Measurements from ENCODE around the gene PRSS2. TPM values are rescaled to one million over a fixed set of nuclear protein-coding genes. Genes with fewer than 3 reads are reported as not detected.

PRSS2 gene
- total RNA-seq (2022; extraction: Qiagen RNA extraction) = not detected in 5 replicates

DNA sequence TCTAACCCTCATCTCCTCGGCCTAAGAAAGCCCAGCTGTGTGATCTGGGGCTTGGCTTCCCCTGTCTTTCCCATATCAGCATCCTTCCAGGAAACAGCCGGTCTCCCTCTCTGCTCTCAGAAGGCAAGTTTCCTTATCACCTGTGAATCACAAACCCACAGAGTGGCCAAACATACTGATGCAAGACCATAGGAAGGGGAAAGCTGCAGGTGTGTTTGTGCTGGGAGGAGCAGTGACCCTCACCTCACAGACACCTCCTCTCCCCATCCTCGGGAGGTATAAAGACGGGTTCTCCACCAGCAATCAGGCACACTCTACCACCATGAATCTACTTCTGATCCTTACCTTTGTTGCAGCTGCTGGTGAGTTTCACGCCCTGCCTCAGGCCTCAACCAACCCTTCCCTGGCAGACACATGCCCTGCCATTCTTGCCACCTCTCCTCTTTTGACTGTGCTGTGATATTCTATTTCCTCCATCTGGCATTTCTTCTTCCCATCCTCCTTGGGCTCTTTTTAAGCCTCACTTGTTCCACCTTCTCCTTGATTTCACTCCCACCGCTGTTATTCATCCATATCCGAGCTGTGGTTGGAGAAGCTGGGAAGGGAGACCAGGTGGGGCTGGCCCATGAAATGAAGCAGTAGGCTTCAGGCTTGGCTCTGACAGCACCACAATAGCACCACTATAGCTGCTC lies at the start of gene PRSS2:
PRSS2 (plus strand) TSS at position 310 of the 692 bp plus-strand sequence; CDS start at position 323, 13 bp downstream.

DNA sequence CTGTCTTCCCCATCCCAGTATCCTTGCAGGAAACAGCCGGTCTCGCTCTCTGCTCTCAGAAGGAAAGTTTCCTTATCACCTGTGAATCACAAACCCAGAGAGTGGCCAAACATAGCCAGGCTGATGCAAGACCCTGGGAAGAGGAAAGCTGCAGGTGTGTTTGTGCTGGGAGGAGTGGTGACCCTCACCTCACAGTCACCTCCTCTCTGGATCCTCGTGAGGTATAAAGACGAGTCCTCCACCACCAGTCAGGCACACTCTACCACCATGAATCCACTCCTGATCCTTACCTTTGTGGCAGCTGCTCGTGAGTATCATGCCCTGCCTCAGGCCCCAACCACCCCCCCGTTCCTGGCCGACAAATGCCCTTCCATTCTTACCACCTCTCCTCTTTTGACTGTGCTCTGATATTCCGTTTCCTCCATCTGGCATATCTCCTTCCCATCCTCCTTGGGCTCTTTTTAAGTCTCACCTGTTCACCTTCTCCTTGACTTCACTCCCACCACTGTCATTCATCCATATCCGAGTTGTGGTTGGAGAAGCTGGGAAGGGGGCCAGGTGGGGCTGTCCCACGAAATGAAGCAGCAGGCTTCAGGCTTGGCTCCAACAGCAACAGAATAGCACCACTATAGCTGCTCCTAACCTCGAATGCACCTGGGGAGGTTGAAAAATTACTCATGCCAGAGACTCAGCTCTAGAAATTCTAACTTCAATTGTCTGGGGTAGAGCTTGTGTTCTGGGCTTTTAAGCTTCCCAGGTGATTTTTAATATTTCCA lies 21.4 kb upstream of the PRSS2 start, which contains the start of gene PRSS1:
PRSS1 (plus strand) TSS at position 255 of the 776 bp plus-strand sequence; CDS start at position 268, 13 bp downstream.

Other genes starting within 250 kb of the PRSS2 start
- gene PRSS1, start 21.5 kb upstream of the PRSS2 start, total RNA-seq (2022; extraction: Qiagen RNA extraction) = not detected in 5 replicates
- gene EPHB6, start 84.1 kb downstream of the PRSS2 start, total RNA-seq (2022; extraction: Qiagen RNA extraction) = 0.28 to 0.60 TPM (median 0.50 TPM) in 5 replicates
- gene TRPV6, start 114.8 kb downstream of the PRSS2 start, total RNA-seq (2022; extraction: Qiagen RNA extraction) = not detected in 5 replicates
- gene TRPV5, start 162.8 kb downstream of the PRSS2 start, total RNA-seq (2022; extraction: Qiagen RNA extraction) = not detected in 5 replicates
- gene LLCFC1, start 168.5 kb downstream of the PRSS2 start, total RNA-seq (2022; extraction: Qiagen RNA extraction) = not detected in 5 replicates
- gene KEL, start 191.4 kb downstream of the PRSS2 start, total RNA-seq (2022; extraction: Qiagen RNA extraction) = not detected in 5 replicates